Body of pancreas (tissue), 4 donors: Measurements from ENCODE around the gene MAGI1. TPM values are rescaled to one million over a fixed set of nuclear protein-coding genes. Genes with fewer than 3 reads are reported as not detected.

Experiments
- ATAC-seq: fragments of 150-250 bp; one replicate; pipeline ENCODE4 v1.9.1; 2016
- DNase-seq, 4 donors: peaks; one replicate each; pipeline ENCODE4 v3.0.0-alpha.2; 2019
- H3K27ac ChIP-seq, 4 donors: fragments of 200-600 bp; sonication (generic); 1 replicate in 3 of 4; 2 replicates in 1 of 4; pipeline versions ENCODE4 v1.5.1 to v1.6.1; 2016 to 2019; ENCODE audit warnings: mild to moderate bottlenecking in 1 of 4, mixed read lengths in 1 of 4, moderate library complexity in 1 of 4
- H3K27me3 ChIP-seq, 2 donors: fragments of 200-600 bp; sonication (generic); one replicate each; pipeline ENCODE4 v1.6.0; 2016; ENCODE audit warnings: mild to moderate bottlenecking in 1 of 2
- H3K36me3 ChIP-seq, 2 donors: fragments of 200-600 bp; sonication (generic); replicated peaks in 1 of 2; 2 replicates each; pipeline ENCODE4 v1.5.1; 2016; ENCODE audit warnings: low read depth in 2 of 2; ENCODE audit not compliant: insufficient read depth in 1 of 2
- H3K4me1 ChIP-seq: fragments of 200-600 bp; sonication (generic); one replicate; pipeline ENCODE4 v1.6.0; 2016
- H3K4me3 ChIP-seq, 2 donors: fragments of 200-600 bp; sonication (generic); 1 replicate in 1 of 2; 2 replicates in 1 of 2; pipeline ENCODE4 v1.5.1; 2016 to 2019
- H3K9me3 ChIP-seq, 3 donors: fragments of 200-600 bp; sonication (generic); 1 replicate in 2 of 3; 2 replicates in 1 of 3; pipeline ENCODE4 v1.5.1; 2016
- CTCF ChIP-seq, 7 experiments: fragments of 450-650 bp in 4 of 7; fragments of 200-600 bp in 3 of 7; sonication (generic) in 3 of 7; IDR thresholded peaks; one replicate each; pipeline ENCODE4 v1.5.1; 2016 to 2019; ENCODE audit warnings: antibody characterized with exemption in 7 of 7
- POLR2A ChIP-seq, 3 donors: fragments of 450-650 bp; IDR thresholded peaks; one replicate each; pipeline ENCODE4 v1.6.1; 2016; ENCODE audit warnings: antibody characterized with exemption in 3 of 3, mild to moderate bottlenecking in 2 of 3
- WGBS, 2 donors: methylation state at CpG; one replicate each; pipeline ENCODE4 v1.1.5; 2017; 5-methylcytosine and 5-hydroxymethylcytosine counted together
- intact Hi-C: fragments of 100-400 bp; cut with DNase I; formaldehyde crosslinking; loops from one replicate; pipeline ENCODE4 v1.15.1; 2023
- total RNA-seq, 2 donors: library from RNA; depleted of rRNA; stranded (reverse); fragments of >200 nt; gene quantifications; one replicate each; pipeline ENCODE4 v1.1.0, GENCODE V29; 2016

MAGI1 gene
- total RNA-seq, 2 donors from 2014 or later: 44.2 to 63.6 TPM

- 72 to 86% methylated on average over 1 of the region's 1 CpG for WGBS, 2 donors
- no peaks in the 10 kb centered on the region for H3K9me3 ChIP-seq
- H3K27ac ChIP-seq: no peak overlapping the region
Observed at GRCh38 chr3:65733459-65733858, 305.3 kb downstream of the MAGI1 start.

GRCh38 chr3:65732051-65732935 is 306.4 kb downstream of the MAGI1 start:
- H3K27me3 ChIP-seq: no peaks in the 10 kb centered on the region
- H3K9me3 ChIP-seq: no peaks in the 10 kb centered on the region
- no peak overlapping the region for H3K4me3 ChIP-seq
- intact Hi-C loops: no loop called here
- 27 to 30% methylated on average over 6 of the region's 6 CpGs for WGBS, 2 donors
- no peak overlapping the region for H3K27ac ChIP-seq
- peak; percentile 76 for ATAC-seq
- H3K36me3 ChIP-seq: no peaks in the 10 kb centered on the region
- TF ChIP-seq CTCF (IDR thresholded peaks at IDR 0.05): peak; percentile 46 to 72 (median 69)
- TF ChIP-seq POLR2A (IDR thresholded peaks at IDR 0.05): no peak
- DNase-seq: peak in 1 of 4 donors; percentile 15
- H3K4me1 ChIP-seq: peaks cover 17% of the 10 kb centered on the region

More at GRCh38 chr3:65733459-65733858, 305.3 kb downstream of the MAGI1 start:
- H3K36me3 ChIP-seq: no peaks in the 10 kb centered on the region
- ATAC-seq: no peak
- no peaks in the 10 kb centered on the region for H3K27me3 ChIP-seq
- intact Hi-C loops: no loop called here
- DNase-seq: no peak
- H3K4me1 ChIP-seq: peaks cover 17% of the 10 kb centered on the region
- H3K4me3 ChIP-seq: no peak overlapping the region
- TF ChIP-seq POLR2A (IDR thresholded peaks at IDR 0.05) (no peak), CTCF (IDR thresholded peaks at IDR 0.05) (no peak)

GRCh38 chr3:65730449-65730848 is 308.3 kb downstream of the MAGI1 start:
- H3K36me3 ChIP-seq: no peaks in the 10 kb centered on the region
- ATAC-seq: no peak
- 86 to 92% methylated on average over 7 of the region's 7 CpGs for WGBS, 2 donors
- H3K27me3 ChIP-seq: no peaks in the 10 kb centered on the region
- intact Hi-C loops: no loop called here
- H3K9me3 ChIP-seq: no peaks in the 10 kb centered on the region
- H3K4me3 ChIP-seq: no peak overlapping the region
- H3K4me1 ChIP-seq: peaks cover 17% of the 10 kb centered on the region
- no peak overlapping the region for H3K27ac ChIP-seq
- no peak for TF ChIP-seq POLR2A (IDR thresholded peaks at IDR 0.05)
- no peak for TF ChIP-seq CTCF (IDR thresholded peaks at IDR 0.05)
- no peak for DNase-seq

- no peak for TF ChIP-seq CTCF (IDR thresholded peaks at IDR 0.05)
- TF ChIP-seq POLR2A (IDR thresholded peaks at IDR 0.05): no peak
- intact Hi-C loops: no loop called here
- H3K27ac ChIP-seq: peak overlapping the region in 1 of 4 donors; percentile 52
Observed at GRCh38 chr3:65729973-65730372, 308.7 kb downstream of the MAGI1 start.

More at GRCh38 chr3:65729973-65730372, 308.7 kb downstream of the MAGI1 start:
- no peaks in the 10 kb centered on the region for H3K27me3 ChIP-seq
- no peak for DNase-seq
- no peaks in the 10 kb centered on the region for H3K9me3 ChIP-seq
- H3K4me3 ChIP-seq: no peak overlapping the region
- no peak for ATAC-seq
- H3K4me1 ChIP-seq: peaks cover 17% of the 10 kb centered on the region
- H3K36me3 ChIP-seq: no peaks in the 10 kb centered on the region
